ENCODE measurements around the gene CABP5.
"Not testable (repeated sequence)": the region's sequence is repeated elsewhere in the genome, so short reads cannot be mapped to it uniquely, and the experiment has no call there.

Gene CABP5

GRCh38 chr19:48043675-48044258, at the start of gene CABP5:
TSS of gene CABP5 (minus strand) at chr19:48044079. CDS start at chr19:48043922, 157 bp downstream.
- no peak for DNase-seq

- DNase-seq: not testable (repeated sequence)
These were observed 47.3 kb upstream of the CABP5 start for GRCh38 chr19:48091111-48091718.

- DNase-seq: no peak
These were observed 46.5 kb upstream of the CABP5 start for GRCh38 chr19:48090281-48090802.

- DNase-seq: not testable (repeated sequence)
These were observed 45.1 kb upstream of the CABP5 start for GRCh38 chr19:48088991-48089390.

GRCh38 chr19:48085904-48086864, 42.3 kb upstream of the CABP5 start:
- no peak for DNase-seq

- no peak for DNase-seq
These were observed 41.2 kb upstream of the CABP5 start for GRCh38 chr19:48085076-48085475.

GRCh38 chr19:48081106-48081505, 37.2 kb upstream of the CABP5 start:
- DNase-seq: no peak

- DNase-seq: not testable (repeated sequence)
These were observed 26.4 kb upstream of the CABP5 start for GRCh38 chr19:48070177-48070769.

GRCh38 chr19:48069435-48069834, 25.6 kb upstream of the CABP5 start:
- DNase-seq: no peak

GRCh38 chr19:48064509-48064908, 20.6 kb upstream of the CABP5 start:
- DNase-seq: no peak

- DNase-seq: no peak
These were observed 17.8 kb upstream of the CABP5 start for GRCh38 chr19:48061401-48062344.

GRCh38 chr19:48060381-48060780, 16.5 kb upstream of the CABP5 start:
- DNase-seq: no peak

- no peak for DNase-seq
These were observed 15.5 kb upstream of the CABP5 start for GRCh38 chr19:48059331-48059730.

GRCh38 chr19:48053856-48054255, 10.0 kb upstream of the CABP5 start:
- DNase-seq: no peak

- DNase-seq: no peak
These were observed 9.2 kb upstream of the CABP5 start for GRCh38 chr19:48053076-48053475.

- DNase-seq: no peak
These were observed 7.6 kb upstream of the CABP5 start for GRCh38 chr19:48051335-48052033.

- DNase-seq: no peak
These were observed 682 bp upstream of the CABP5 start for GRCh38 chr19:48044561-48044960.

GRCh38 chr19:48041877-48042580, 1.9 kb downstream of the CABP5 start:
- DNase-seq: no peak

- no peak for DNase-seq
These were observed 7.1 kb downstream of the CABP5 start for GRCh38 chr19:48036765-48037164.

- DNase-seq: no peak
These were observed 10.3 kb downstream of the CABP5 start for GRCh38 chr19:48033604-48034003.

- no peak for DNase-seq
These were observed 13.8 kb downstream of the CABP5 start for GRCh38 chr19:48030073-48030472.

Measured in inflammatory macrophage treated with lipopolysaccharide for 4 hours (primary cell).